OCI-LY3 (cell line): ENCODE measurements around the gene SIDT2.

Experiments
- H2AFZ ChIP-seq: fragments of 200-600, 300-600 bp; shearing (Covaris generic); 2 replicates; pipeline ENCODE4 v1.6.0; 2014; ENCODE audit warnings: antibody characterized with exemption, low read depth, low read length
- H3K27ac ChIP-seq: fragments of 200-600, 300-600 bp; sonication (generic); 2 replicates; pipeline ENCODE4 v1.5.1; 2014; ENCODE audit warnings: mild to moderate bottlenecking, low read length, moderate library complexity, mixed read lengths
- H3K27me3 ChIP-seq: fragments of 200-600, 300-600 bp; sonication (generic); 2 replicates; pipeline ENCODE4 v1.6.1; 2014; ENCODE audit warnings: low read depth, low read length, mixed read lengths
- H3K36me3 ChIP-seq: fragments of 200-600, 300-600 bp; sonication (generic); replicated peaks from 2 replicates; pipeline ENCODE3; 2014; ENCODE audit warnings: low read depth, low read length, mixed read lengths
- H3K4me1 ChIP-seq: fragments of 300-600, 200-600 bp; sonication (generic); 2 replicates; pipeline ENCODE4 v1.6.1; 2014; ENCODE audit warnings: low read length, mixed read lengths
- H3K4me2 ChIP-seq: fragments of 200-600, 300-600 bp; sonication (generic); 2 replicates; pipeline ENCODE4 v1.6.1; 2014; ENCODE audit warnings: low read length, mixed read lengths
- H3K4me3 ChIP-seq: fragments of 300-600, 200-600 bp; sonication (generic); 2 replicates; pipeline ENCODE4 v1.5.1; 2014; ENCODE audit warnings: antibody characterized with exemption, mild to moderate bottlenecking, low read length, moderate library complexity
- H3K79me2 ChIP-seq: fragments of 300-600, 200-600 bp; shearing (Covaris generic); 2 replicates; pipeline ENCODE4 v1.6.1; 2014; ENCODE audit warnings: mild to moderate bottlenecking, low read length, mixed read lengths
- H3K9ac ChIP-seq: fragments of 300-600, 200-600 bp; shearing (Covaris generic); 2 replicates; pipeline ENCODE4 v1.6.0; 2014; ENCODE audit warnings: mild to moderate bottlenecking, low read length, moderate library complexity
- H3K9me3 ChIP-seq: fragments of 200-600, 300-600 bp; shearing (Covaris generic); 2 replicates; pipeline ENCODE4 v1.6.1; 2014; ENCODE audit warnings: low read length, mixed read lengths; ENCODE audit not compliant: insufficient read depth
- H4K20me1 ChIP-seq: fragments of 200-600, 300-600 bp; sonication (generic); 2 replicates; pipeline ENCODE4 v1.6.1; 2016; ENCODE audit warnings: low read length, mixed read lengths; ENCODE audit not compliant: insufficient read depth
- EZH2phosphoT487 ChIP-seq: fragments of 200-600 bp; shearing (Covaris generic); IDR thresholded peaks from 2 replicates; pipeline ENCODE4 v1.6.1; 2018; ENCODE audit warnings: antibody characterized with exemption, mixed run types, low read depth
- TF ChIP-seq, protein P1 (sequence below): fragments of 200-600, 300-600 bp; sonication (generic); IDR thresholded peaks from 2 replicates; pipeline ENCODE4 v1.5.1; 2014; ENCODE audit warnings: antibody characterized with exemption, low read length, low read depth

Gene SIDT2

GRCh38 chr11:117195258-117195657 is 16.7 kb downstream of the SIDT2 start:
- H3K79me2 ChIP-seq: no peaks in the 10 kb centered on the region
- H3K4me1 ChIP-seq: peaks cover 5% of the 10 kb centered on the region
- H3K4me3 ChIP-seq: no peak overlapping the region
- no peaks in the 10 kb centered on the region for H3K27me3 ChIP-seq
- TF ChIP-seq EZH2phosphoT487: no peak
- TF ChIP-seq, protein P1, sequence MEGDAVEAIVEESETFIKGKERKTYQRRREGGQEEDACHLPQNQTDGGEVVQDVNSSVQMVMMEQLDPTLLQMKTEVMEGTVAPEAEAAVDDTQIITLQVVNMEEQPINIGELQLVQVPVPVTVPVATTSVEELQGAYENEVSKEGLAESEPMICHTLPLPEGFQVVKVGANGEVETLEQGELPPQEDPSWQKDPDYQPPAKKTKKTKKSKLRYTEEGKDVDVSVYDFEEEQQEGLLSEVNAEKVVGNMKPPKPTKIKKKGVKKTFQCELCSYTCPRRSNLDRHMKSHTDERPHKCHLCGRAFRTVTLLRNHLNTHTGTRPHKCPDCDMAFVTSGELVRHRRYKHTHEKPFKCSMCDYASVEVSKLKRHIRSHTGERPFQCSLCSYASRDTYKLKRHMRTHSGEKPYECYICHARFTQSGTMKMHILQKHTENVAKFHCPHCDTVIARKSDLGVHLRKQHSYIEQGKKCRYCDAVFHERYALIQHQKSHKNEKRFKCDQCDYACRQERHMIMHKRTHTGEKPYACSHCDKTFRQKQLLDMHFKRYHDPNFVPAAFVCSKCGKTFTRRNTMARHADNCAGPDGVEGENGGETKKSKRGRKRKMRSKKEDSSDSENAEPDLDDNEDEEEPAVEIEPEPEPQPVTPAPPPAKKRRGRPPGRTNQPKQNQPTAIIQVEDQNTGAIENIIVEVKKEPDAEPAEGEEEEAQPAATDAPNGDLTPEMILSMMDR: no peak
- no peaks in the 10 kb centered on the region for H3K9me3 ChIP-seq
- no peak overlapping the region for H2AFZ ChIP-seq
- no peak overlapping the region for H3K4me2 ChIP-seq
- no peak overlapping the region for H3K27ac ChIP-seq
- no peak overlapping the region for H3K9ac ChIP-seq
- peaks cover 13% of the 10 kb centered on the region for H3K36me3 ChIP-seq
- H4K20me1 ChIP-seq: no peaks in the 10 kb centered on the region

GRCh38 chr11:117195761-117196160 is 17.2 kb downstream of the SIDT2 start:
- Histone ChIP-seq H2AFZ (no peak overlapping the region), H3K4me3 (no peak overlapping the region), H3K79me2 (no peaks in the 10 kb centered on the region), H3K36me3 (peaks cover 13% of the 10 kb centered on the region), H4K20me1 (no peaks in the 10 kb centered on the region), H3K9me3 (no peaks in the 10 kb centered on the region), H3K27me3 (no peaks in the 10 kb centered on the region), H3K4me2 (no peak overlapping the region), H3K9ac (no peak overlapping the region), H3K4me1 (no peaks in the 10 kb centered on the region), H3K27ac (no peak overlapping the region)
- TF ChIP-seq, protein P1: no peak
- TF ChIP-seq EZH2phosphoT487: no peak

DNA sequence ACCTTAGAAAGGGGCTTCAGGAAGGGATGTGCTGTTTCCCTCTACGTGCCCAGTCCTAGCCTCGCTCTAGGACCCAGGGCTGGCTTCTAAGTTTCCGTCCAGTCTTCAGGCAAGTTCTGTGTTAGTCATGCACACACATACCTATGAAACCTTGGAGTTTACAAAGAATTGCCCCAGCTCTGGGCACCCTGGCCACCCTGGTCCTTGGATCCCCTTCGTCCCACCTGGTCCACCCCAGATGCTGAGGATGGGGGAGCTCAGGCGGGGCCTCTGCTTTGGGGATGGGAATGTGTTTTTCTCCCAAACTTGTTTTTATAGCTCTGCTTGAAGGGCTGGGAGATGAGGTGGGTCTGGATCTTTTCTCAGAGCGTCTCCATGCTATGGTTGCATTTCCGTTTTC is 18.5 kb downstream of the SIDT2 start:
- Histone ChIP-seq H3K4me3 (no peak overlapping the region), H3K79me2 (no peaks in the 10 kb centered on the region), H4K20me1 (no peaks in the 10 kb centered on the region), H3K27me3 (no peaks in the 10 kb centered on the region), H3K4me2 (no peak overlapping the region), H3K4me1 (no peaks in the 10 kb centered on the region), H3K27ac (no peak overlapping the region), H2AFZ (no peak overlapping the region), H3K9me3 (no peaks in the 10 kb centered on the region), H3K36me3 (peaks cover 10% of the 10 kb centered on the region), H3K9ac (no peak overlapping the region)
- TF ChIP-seq EZH2phosphoT487: no peak
- TF ChIP-seq, protein P1: no peak

- no peak for TF ChIP-seq EZH2phosphoT487
- TF ChIP-seq, protein P1: peak; percentile 44
- Histone ChIP-seq H2AFZ (no peak overlapping the region), H3K4me1 (no peaks in the 10 kb centered on the region), H3K27me3 (no peaks in the 10 kb centered on the region), H3K9me3 (no peaks in the 10 kb centered on the region), H3K4me2 (no peak overlapping the region), H4K20me1 (no peaks in the 10 kb centered on the region), H3K36me3 (peaks cover 7% of the 10 kb centered on the region), H3K79me2 (no peaks in the 10 kb centered on the region), H3K27ac (no peak overlapping the region), H3K9ac (no peak overlapping the region), H3K4me3 (no peak overlapping the region)
These were observed 19.2 kb downstream of the SIDT2 start for GRCh38 chr11:117197516-117198456.
